ENCODE results near the gene MCM6. TPM values are rescaled to one million over a fixed set of nuclear protein-coding genes. Genes with fewer than 3 reads are reported as not detected.

The MCM6 gene
- total RNA-seq, 1 donor from 2014 or later = 74.4 TPM

DNA sequence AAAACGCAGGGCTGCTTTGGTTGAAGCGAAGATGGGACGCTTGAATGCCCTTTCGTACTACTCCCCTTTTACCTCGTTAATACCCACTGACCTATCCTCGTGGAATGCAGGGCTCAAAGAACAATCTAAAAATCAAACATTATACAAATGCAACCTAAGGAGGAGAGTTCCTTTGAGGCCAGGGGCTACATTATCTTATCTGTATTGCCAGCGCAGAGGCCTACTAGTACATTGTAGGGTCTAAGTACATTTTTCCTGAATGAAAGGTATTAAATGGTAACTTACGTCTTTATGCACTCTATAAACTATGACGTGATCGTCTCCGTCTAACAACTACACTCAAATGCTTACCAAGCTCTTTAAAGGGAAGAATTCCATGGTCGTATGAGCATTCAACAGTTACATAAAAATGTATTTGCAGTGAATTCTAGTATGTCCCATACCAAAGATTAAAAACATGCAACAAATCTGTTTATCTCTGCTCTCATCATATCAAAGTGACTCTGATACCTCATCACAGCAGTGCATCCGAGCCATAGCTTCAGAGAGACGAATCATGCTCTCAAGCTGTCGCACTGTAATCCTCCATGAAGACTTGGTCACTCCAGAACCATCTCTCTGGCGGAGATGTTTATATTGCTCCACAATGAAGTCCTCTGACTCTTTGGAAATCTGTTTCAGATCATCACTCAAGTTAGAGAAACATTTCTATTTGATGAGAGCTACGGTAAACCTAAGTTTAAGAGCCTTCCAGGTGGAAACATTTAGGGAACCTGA, 25.2 kb downstream of the MCM6 start:
- no peak for DNase-seq (ENCODE audit: low spot score)
- Histone ChIP-seq H3K4me1 (no peaks in the 10 kb centered on the region), H3K4me2 (no peak overlapping the region), H2AFZ (replicated peaks) (no peak overlapping the region), H3K4me3 (no peak overlapping the region), H3K79me2 (ENCODE audit: low read depth) (no peaks in the 10 kb centered on the region), H3K36me3 (peaks cover 23% of the 10 kb centered on the region), H3K27me3 (no peaks in the 10 kb centered on the region), H3K9me3 (ENCODE audit: low read depth) (no peaks in the 10 kb centered on the region), H3F3A (ENCODE audit: low read depth) (no peaks in the 10 kb centered on the region), H3K9ac (no peak overlapping the region), H4K20me1 (ENCODE audit: low read depth) (no peaks in the 10 kb centered on the region), H3K27ac (no peak overlapping the region)
- Mint-ChIP-seq H3K4me1 (no peaks in the 10 kb centered on the region), H3K4me3 (no peak overlapping the region), H3K9me3 (no peaks in the 10 kb centered on the region), H3K27me3 (ENCODE audit: insufficient read depth, low read depth) (no peaks in the 10 kb centered on the region), H3K36me3 (peaks cover 35% of the 10 kb centered on the region), H3K27ac (no peak overlapping the region)
- no peak for TF ChIP-seq EZH2 (IDR thresholded peaks at IDR 0.05)
- TF ChIP-seq CTCF (IDR thresholded peaks at IDR 0.05) = no peak
- no peak for TF ChIP-seq EZH2phosphoT487 (IDR thresholded peaks at IDR 0.05)

GRCh38 chr2:135849087-135849486, 27.2 kb downstream of the MCM6 start:
- no peaks in the 10 kb centered on the region for H3F3A ChIP-seq (ENCODE audit: low read depth)
- no peak overlapping the region for H3K4me3 ChIP-seq
- H3K79me2 ChIP-seq (ENCODE audit: low read depth) = no peaks in the 10 kb centered on the region
- H3K4me1 ChIP-seq = no peaks in the 10 kb centered on the region
- H3K27ac ChIP-seq = no peak overlapping the region
- TF ChIP-seq EZH2phosphoT487 (IDR thresholded peaks at IDR 0.05) = no peak
- no peak for TF ChIP-seq CTCF (IDR thresholded peaks at IDR 0.05)
- H3K36me3 Mint-ChIP-seq = peaks cover 40% of the 10 kb centered on the region
- H3K36me3 ChIP-seq = peaks cover 27% of the 10 kb centered on the region
- H3K9me3 ChIP-seq (ENCODE audit: low read depth) = no peaks in the 10 kb centered on the region
- no peaks in the 10 kb centered on the region for H3K27me3 Mint-ChIP-seq (ENCODE audit: insufficient read depth, low read depth)
- no peaks in the 10 kb centered on the region for H4K20me1 ChIP-seq (ENCODE audit: low read depth)
- H3K9ac ChIP-seq = no peak overlapping the region
- H3K27me3 ChIP-seq = no peaks in the 10 kb centered on the region
- no peak overlapping the region for H3K4me2 ChIP-seq
- H3K9me3 Mint-ChIP-seq = no peaks in the 10 kb centered on the region
- H2AFZ ChIP-seq (replicated peaks) = no peak overlapping the region
- no peak for DNase-seq (ENCODE audit: low spot score)
- H3K4me3 Mint-ChIP-seq = no peak overlapping the region
- no peaks in the 10 kb centered on the region for H3K4me1 Mint-ChIP-seq
- H3K27ac Mint-ChIP-seq = no peak overlapping the region

GRCh38 chr2:135845997-135846396, 30.2 kb downstream of the MCM6 start:
- no peaks in the 10 kb centered on the region for H3K9me3 Mint-ChIP-seq
- Histone ChIP-seq H3K4me2 (no peak overlapping the region), H3K4me3 (no peak overlapping the region), H3K9me3 (ENCODE audit: low read depth) (no peaks in the 10 kb centered on the region), H3F3A (ENCODE audit: low read depth) (peaks cover 7% of the 10 kb centered on the region), H3K9ac (no peak overlapping the region), H3K27ac (no peak overlapping the region), H3K27me3 (no peaks in the 10 kb centered on the region), H3K4me1 (no peaks in the 10 kb centered on the region), H3K79me2 (ENCODE audit: low read depth) (no peaks in the 10 kb centered on the region), H3K36me3 (peaks cover 26% of the 10 kb centered on the region), H4K20me1 (ENCODE audit: low read depth) (no peaks in the 10 kb centered on the region), H2AFZ (replicated peaks) (no peak overlapping the region)
- H3K27me3 Mint-ChIP-seq (ENCODE audit: insufficient read depth, low read depth) = no peaks in the 10 kb centered on the region
- H3K4me1 Mint-ChIP-seq = no peaks in the 10 kb centered on the region
- no peak for DNase-seq (ENCODE audit: low spot score)
- TF ChIP-seq EZH2phosphoT487 (IDR thresholded peaks at IDR 0.05) (no peak), EZH2 (IDR thresholded peaks at IDR 0.05) (no peak), CTCF (IDR thresholded peaks at IDR 0.05) (no peak)
- no peak overlapping the region for H3K27ac Mint-ChIP-seq
- H3K4me3 Mint-ChIP-seq = no peak overlapping the region
- H3K36me3 Mint-ChIP-seq = peaks cover 51% of the 10 kb centered on the region

Measured in neural progenitor cell (in vitro differentiated cells).